ENCODE measurements around the gene MARCHF10.

Gene MARCHF10

GRCh38 chr17:62674363-62674739 is 133.8 kb downstream of the MARCHF10 start:
- no peak for DNase-seq

GRCh38 chr17:62673614-62674362 is 134.3 kb downstream of the MARCHF10 start:
- no peak for DNase-seq

DNA sequence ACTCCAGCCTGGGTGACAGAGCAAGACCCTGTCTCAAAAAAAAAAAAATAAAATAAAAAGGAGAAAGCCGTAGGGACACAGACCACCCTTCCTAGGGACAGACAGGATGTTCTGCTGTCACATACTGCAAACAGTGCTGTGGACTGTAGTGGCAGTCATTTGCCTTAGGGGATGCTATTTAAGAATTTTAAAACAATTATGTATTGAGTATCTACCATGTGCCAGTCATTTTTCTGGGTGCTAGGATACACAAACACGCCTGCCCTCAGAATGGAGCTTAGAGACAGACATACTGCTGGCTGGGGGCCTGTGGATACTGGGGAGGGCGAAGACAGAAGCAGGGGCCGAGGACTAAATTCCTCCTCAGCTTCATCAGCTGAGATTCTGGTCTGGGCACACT is 135.2 kb downstream of the MARCHF10 start:
- no peak for DNase-seq

GRCh38 chr17:62671553-62671952 is 136.6 kb downstream of the MARCHF10 start:
- no peak for DNase-seq

DNA sequence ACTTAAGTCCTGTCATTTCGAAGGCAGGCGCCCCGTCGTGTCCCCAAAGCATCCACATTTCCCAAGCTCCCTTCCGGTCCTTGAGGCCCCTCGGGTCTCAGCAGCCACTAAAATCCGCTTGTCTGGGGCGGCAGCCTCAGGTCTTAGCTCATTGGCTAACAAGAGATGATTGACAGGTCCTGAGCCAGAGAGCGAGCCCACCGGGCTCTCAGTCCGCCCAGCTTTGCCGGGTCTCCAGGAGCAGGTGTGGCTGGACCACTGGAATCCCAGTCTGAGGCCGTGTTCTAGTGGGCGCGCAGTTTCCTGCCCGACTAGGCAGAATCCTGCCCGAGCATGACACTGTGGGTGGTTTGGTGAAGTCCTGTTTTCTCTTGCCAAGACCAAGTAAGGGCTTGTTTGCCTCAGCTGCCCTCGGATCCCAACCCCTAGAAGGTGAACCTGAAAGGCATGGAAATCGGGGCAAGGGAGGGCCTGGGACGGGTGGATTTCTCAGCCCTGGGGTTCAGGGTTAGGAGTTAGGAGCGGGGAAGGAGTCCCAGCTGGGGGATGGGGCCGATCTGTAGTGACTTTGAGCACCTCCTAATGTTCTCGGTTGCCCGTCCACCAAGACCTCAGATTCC is 137.8 kb downstream of the MARCHF10 start:
- DNase-seq, result no peak

DNA sequence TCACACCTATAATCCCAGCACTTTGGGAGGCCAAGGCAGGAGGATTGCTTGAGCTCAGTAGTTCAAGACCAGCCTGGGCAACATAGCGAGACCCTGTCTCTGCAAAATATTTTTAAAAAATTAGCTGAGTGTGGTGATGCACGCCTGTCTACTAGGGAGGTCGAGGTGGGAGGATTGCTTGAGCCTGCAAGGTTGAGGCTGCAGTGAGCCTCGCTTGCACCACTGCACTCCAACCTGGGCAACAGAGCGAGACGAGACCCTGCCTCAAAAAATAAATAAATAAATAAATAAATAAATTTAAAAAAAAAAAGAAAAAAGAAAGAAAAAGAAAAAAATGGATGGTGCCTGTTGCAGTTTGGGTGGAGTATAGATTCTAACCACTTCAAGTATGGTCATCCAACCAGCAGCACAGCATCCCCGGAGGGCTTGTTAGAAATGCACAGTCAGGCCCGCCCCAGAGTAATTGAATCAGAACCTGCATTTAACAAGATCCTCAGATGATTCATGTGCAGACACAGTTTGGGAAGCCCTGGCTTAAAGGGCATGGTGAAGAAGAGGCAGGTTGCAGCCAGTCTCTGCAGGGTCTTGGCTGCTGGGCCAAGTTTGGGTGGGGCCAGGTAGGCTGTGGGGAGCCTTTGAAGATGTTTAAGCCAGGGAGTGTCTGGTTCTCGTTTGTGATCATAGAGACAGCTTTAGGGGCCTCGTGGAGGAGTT is 139.9 kb downstream of the MARCHF10 start:
- no peak for DNase-seq

DNA sequence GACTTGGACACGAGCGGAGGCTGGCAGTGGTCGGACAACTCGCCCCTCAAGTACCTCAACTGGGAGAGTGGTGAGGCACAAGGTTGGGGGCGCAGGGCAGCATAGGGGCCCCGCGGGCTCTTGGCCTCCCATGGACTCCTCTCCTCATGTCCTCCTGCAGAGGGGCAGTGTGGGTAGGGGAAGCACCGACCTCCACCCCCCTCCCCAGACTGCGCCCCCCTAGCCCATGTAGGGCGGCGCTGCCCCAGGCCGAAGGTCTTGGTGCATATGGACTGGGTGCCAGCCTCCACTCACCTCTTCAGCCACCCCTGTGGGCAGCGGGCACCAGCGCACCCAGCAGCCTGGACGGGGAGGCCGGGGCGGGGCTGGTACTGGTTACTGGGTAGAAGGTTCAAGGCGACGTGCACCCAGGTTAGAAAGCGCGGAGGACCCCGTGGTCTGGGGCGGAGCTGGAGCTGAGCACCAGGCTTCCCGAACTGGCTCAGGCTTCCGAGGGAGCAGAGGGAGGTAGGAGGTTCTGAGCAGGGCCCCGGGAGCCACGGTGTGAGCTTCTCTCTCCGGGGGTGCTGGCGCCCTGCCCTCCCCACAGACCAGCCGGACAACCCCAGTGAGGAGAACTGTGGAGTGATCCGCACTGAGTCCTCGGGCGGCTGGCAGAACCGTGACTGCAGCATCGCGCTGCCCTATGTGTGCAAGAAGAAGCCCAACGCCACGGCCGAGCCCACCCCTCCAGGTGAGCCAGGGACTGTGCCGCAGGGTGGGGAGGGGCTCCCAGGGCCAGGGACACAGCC is 141.1 kb downstream of the MARCHF10 start:
- DNase-seq, result no peak

GRCh38 chr17:62666061-62666800 is 141.9 kb downstream of the MARCHF10 start:
- no peak for DNase-seq

DNA sequence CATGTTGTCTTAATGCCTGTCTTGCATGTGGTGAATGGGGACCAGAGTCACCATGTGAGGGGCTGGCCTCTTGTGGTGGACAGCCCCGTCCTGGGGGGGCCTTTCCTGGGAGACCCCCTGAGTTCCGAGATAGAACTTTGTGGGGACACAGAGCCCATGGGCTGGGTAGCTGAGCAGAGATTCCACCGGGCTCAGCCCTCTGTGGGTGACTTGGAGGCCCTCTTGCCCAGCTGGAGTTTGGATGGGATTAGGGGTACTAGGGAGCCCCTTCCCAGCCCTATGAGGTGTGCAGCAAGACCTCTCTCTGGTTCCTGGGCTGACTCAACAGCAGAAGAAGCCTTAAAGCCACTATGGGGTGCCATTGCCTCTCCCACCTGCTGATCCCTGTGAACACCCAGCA is 142.5 kb downstream of the MARCHF10 start:
- no peak for DNase-seq

GRCh38 chr17:62664336-62665120 is 143.6 kb downstream of the MARCHF10 start:
- DNase-seq, result no peak

DNA sequence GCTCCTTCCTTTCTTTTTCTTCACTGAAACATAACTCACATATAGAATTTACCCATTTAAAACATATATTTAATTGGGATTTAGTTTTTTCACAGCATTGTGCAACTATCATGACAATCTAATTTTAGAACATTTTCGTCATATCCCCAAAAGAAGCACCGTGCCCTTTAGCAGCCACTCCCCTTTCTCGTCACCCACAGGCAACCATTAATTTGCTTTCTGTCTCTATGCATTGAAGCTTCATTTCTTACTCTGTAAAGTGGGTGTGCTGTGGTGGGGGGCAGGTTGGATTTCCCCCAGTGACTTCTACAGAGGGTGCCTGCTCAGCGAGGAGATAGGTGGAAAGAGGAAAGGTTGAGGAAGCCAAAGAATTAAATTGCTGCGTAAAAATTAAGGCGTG is 144.8 kb downstream of the MARCHF10 start:
- no peak for DNase-seq

GRCh38 chr17:62662855-62663254 is 145.3 kb downstream of the MARCHF10 start:
- no peak for DNase-seq

DNA sequence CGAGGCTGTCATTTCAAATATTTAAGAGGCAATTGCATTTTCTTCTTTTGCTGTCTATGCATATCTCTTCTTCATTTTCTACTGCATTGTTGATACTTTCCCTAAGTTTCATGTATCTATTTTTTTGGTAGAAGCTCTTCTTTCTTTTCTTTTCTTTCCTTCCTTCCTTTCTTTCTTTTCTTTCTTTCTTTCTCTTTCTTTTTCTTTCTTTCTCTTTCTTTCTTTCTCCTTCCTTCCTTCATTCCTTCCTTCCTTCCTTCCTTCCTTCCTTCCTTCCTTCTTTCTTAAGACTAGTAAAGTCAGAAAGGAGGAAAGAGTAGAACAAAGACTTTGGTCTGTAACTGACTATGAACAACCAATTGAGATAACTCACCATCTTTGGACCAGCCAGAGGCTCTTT is 146.8 kb downstream of the MARCHF10 start:
- no peak for DNase-seq

DNA sequence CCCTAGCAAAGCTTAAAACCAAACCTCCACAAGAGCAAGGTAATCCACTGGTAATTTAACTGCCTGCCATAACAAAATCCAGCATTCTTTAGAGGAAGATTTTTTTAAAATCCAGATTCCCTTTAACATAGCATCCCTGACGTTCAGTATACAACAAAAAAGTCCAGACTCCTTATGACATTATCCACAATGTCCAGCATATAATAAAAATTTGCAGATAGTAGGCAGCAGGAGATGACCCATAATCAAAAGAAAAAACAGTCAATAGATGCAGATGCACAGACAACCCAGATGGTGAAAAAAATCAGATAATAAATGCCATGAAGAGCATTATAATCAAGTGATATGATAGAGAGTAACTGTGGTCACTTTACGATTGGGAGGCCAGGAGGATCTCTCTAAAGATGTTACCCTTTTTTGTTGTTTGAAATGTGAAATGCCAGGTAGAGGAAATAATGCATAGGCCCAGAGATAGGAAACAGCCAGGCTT is 147.4 kb downstream of the MARCHF10 start:
- no peak for DNase-seq

GRCh38 chr17:62658136-62658920 is 149.8 kb downstream of the MARCHF10 start:
- no peak for DNase-seq

DNA sequence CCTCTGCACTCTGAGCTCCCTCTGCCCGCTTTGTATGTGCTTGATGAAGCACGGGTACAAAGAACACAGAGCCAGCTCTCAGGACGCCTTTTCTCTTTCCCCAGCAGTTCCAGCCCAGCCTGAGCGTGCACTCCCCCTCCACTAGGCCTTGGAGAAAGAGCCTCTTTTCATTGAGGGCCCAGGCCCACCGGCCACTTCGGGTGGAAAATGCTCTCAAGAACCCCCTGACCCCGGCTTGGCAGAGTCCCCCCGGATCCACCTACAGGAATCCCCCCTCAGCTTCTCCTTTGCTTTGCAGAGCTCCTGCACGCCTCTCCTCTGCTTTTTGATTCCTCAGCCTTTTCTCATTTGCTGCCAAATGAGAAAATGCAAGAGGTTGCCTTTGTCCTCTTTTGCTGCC is 150.4 kb downstream of the MARCHF10 start:
- no peak for DNase-seq

DNA sequence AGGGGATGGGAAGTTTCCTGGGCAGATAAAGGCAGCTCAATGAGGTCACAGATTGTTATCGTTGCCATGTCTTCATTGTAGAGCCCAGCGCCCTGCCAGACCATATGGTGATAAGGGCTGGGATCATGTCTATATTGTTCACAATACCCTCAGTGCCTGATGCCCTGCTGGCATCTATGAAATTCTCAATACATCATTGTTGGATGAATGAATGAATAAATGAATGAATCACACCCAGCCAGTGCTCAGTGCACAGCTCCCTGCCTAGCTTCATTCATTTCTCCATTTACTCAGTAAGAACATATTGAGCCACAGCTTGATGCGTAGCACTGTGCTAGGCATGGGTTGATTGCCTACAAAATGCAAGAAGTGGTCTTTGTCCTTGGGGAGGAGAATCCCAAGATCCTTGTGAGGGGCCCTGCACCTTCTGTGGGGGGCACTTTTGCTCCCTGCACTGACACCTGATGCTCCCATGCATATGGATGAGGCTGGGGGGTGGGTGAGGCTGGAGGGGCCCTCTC is 150.9 kb downstream of the MARCHF10 start:
- DNase-seq, result no peak

GRCh38 chr17:62656446-62656845 is 151.7 kb downstream of the MARCHF10 start:
- DNase-seq, result no peak

GRCh38 chr17:62655656-62656055 is 152.5 kb downstream of the MARCHF10 start:
- no peak for DNase-seq

All from activated CD4-positive, alpha-beta T cell treated with anti-CD3 and anti-CD28 coated beads for 4 hours (primary cell).